GM12878 (cell line): Measurements from ENCODE around the gene MACROD2. TPM values are rescaled to one million over a fixed set of nuclear protein-coding genes. Genes with fewer than 3 reads are reported as not detected.

Experiments used
- ATAC-seq: fragments of 200-7000 bp; cut with Tn5 transposase; 3 replicates; pipeline ENCODE4 v1.9.1; 2020; ENCODE audit warnings: mild to moderate bottlenecking, moderate library complexity
- BruUV-seq: library from RNA; stranded (reverse); fragments of 400-500 nt; replicated peaks from 2 replicates; lab custom pipeline; 2021; lab: Mats Ljungman, UMichigan
- CTCF ChIA-PET: fragments of 300-600 bp; sonication (Branson Sonifier 250); formaldehyde crosslinking; extraction: SDS; loops from one replicate; lab custom pipeline; 2021; ENCODE audit warnings: inconsistent platforms; lab: Yijun Ruan, JAX
- POLR2A ChIA-PET: fragments of 350-600 bp; formaldehyde crosslinking; extraction: SDS; loops from one replicate; lab custom pipeline; 2021; ENCODE audit warnings: inconsistent platforms; lab: Charles Lee
- RAD21 ChIA-PET: fragments of 300-600 bp; sonication (Branson Sonifier 250); formaldehyde crosslinking; loops from one replicate; lab custom pipeline; 2023; ENCODE audit warnings: antibody characterized with exemption; ENCODE audit not compliant: unreplicated experiment; lab: Charles Lee
- SMC1A ChIA-PET: fragments of 300-600 bp; sonication (Branson Sonifier 250); formaldehyde crosslinking; loops from one replicate; lab custom pipeline; 2023; ENCODE audit not compliant: unreplicated experiment, uncharacterized antibody; lab: Charles Lee
- DNase-seq: peaks from one replicate; pipeline ENCODE4 v3.0.0-alpha.2; 2011; ENCODE audit warnings: low read depth, low spot score
- FAIRE-seq: peaks from 3 replicates; lab custom pipeline; 2011; peaks lifted over from hg19 to GRCh38; lab: Jason Lieb, UNC
- H2AFZ ChIP-seq: 2 replicates; pipeline ENCODE4 v1.6.0; 2011; ENCODE audit warnings: low read depth, low read length, control low read depth; ENCODE audit not compliant: control insufficient read depth
- H3K27ac ChIP-seq: 2 replicates; pipeline ENCODE4 v1.5.1; 2011; ENCODE audit warnings: control low read depth; ENCODE audit not compliant: control insufficient read depth, insufficient read depth
- H3K27me3 ChIP-seq, 2 experiments: replicated peaks in 1 of 2; 2 replicates each; pipeline versions ENCODE4 v1.6.0 to v1.6.1; 2011; ENCODE audit warnings: low read length in 1 of 2; ENCODE audit not compliant: control insufficient read depth in 2 of 2, insufficient read depth in 2 of 2
- H3K36me3 ChIP-seq, 2 experiments: 2 replicates each; pipeline ENCODE4 v1.5.1; 2011; ENCODE audit warnings: low read length in 1 of 2; ENCODE audit not compliant: control insufficient read depth in 2 of 2, insufficient read depth in 2 of 2
- H3K4me1 ChIP-seq: 2 replicates; pipeline ENCODE4 v1.6.1; 2011; ENCODE audit warnings: mild to moderate bottlenecking, low read length, moderate library complexity, mixed read lengths; ENCODE audit not compliant: control insufficient read depth, insufficient read depth
- H3K4me2 ChIP-seq: 2 replicates; pipeline ENCODE4 v1.6.0; 2011; ENCODE audit warnings: control low read depth; ENCODE audit not compliant: control insufficient read depth, insufficient read depth
- H3K4me3 ChIP-seq: fragments of 200-600 bp; sonication (generic); 2 replicates; pipeline ENCODE4 v1.5.1; 2016
- H3K79me2 ChIP-seq: 2 replicates; pipeline ENCODE4 v1.6.0; 2011; ENCODE audit warnings: low read length; ENCODE audit not compliant: control insufficient read depth, insufficient read depth
- H3K9ac ChIP-seq: 2 replicates; pipeline ENCODE4 v1.8.0; 2011; ENCODE audit warnings: low read length, control low read depth, mixed read lengths; ENCODE audit not compliant: control insufficient read depth, insufficient read depth
- H3K9me3 ChIP-seq: replicated peaks from 3 replicates; pipeline ENCODE4 v1.5.1; 2011; ENCODE audit warnings: mild to moderate bottlenecking, low read length; ENCODE audit not compliant: control insufficient read depth, insufficient read depth
- H4K20me1 ChIP-seq: 2 replicates; pipeline ENCODE4 v1.6.0; 2011; ENCODE audit not compliant: control insufficient read depth, insufficient read depth
- ATF7 ChIP-seq: fragments of 450-650 bp; IDR thresholded peaks from 2 replicates; pipeline ENCODE4 v1.6.1; 2016; ENCODE audit warnings: low read depth, mild to moderate bottlenecking
- CEBPB ChIP-seq, 2 experiments: fragments of 150-350 bp in 1 of 2; IDR thresholded peaks; 2 replicates each; pipeline ENCODE4 v1.6.1; 2012 to 2014; ENCODE audit warnings: low read depth in 2 of 2, low read length in 2 of 2, borderline replicate concordance in 1 of 2, inconsistent platforms in 1 of 2
- CHD2 ChIP-seq: IDR thresholded peaks from 2 replicates; pipeline ENCODE4 v1.6.1; 2011; ENCODE audit warnings: low read depth, low read length, improper control_type of control experiment, borderline replicate concordance
- NFIC ChIP-seq: IDR thresholded peaks from 2 replicates; pipeline ENCODE4 v1.6.1; 2012; ENCODE audit warnings: low read depth, mild to moderate bottlenecking, inconsistent platforms, low read length, moderate library complexity
- RELA ChIP-seq: fragments of 450-650 bp; IDR thresholded peaks from 2 replicates; pipeline ENCODE4 v1.8.0; 2014; ENCODE audit warnings: borderline replicate concordance; ENCODE audit not compliant: partially characterized antibody
- SREBF2 ChIP-seq: IDR thresholded peaks from 2 replicates; pipeline ENCODE4 v1.6.1; 2012; ENCODE audit warnings: mild to moderate bottlenecking, low read length
- WGBS: methylation state at CpG from one replicate; pipeline ENCODE4 v1.1.6; 2016; ENCODE audit warnings: low lambda C conversion rate; ENCODE audit not compliant: insufficient replicate concordance, insufficient coverage; ENCODE audit errors: missing lambda C conversion rate; 5-methylcytosine and 5-hydroxymethylcytosine counted together
- in situ Hi-C: fragments of 300-500 bp; cut with MboI; formaldehyde crosslinking; loops from 9 replicates; pipeline ENCODE4 v1.14.3; 2018; ENCODE audit warnings: mixed read lengths
- intact Hi-C: fragments of 100-400 bp; cut with micrococcal nuclease; formaldehyde crosslinking; loops from one replicate; pipeline ENCODE4 v1.14.2; 2022; ENCODE audit not compliant: unreplicated experiment
- polyA plus RNA-seq, 11 experiments: library from polyadenylated mRNA; depleted of rRNA in 4 of 11; unstranded in 6 of 11; stranded (reverse) in 5 of 11; fragments of >200 nt; fragmentation: Nextera tagmentation in 4 of 11; fragmentation: Illumina TruSeq in 1 of 11; extraction: Ambion mirVana in 4 of 11; extraction: Trizol in 1 of 11; gene quantifications; 1 replicate in 1 of 11; 2 replicates in 10 of 11; pipeline versions ENCODE4 v1.2.1 to v1.2.3, GENCODE V29; 2011 to 2016; ENCODE audit warnings: inconsistent platforms in 2 of 11, missing spikeins in 2 of 11, low read depth in 1 of 11
- total RNA-seq, 4 experiments: library from RNA; depleted of rRNA in 3 of 4; stranded (reverse); fragments of >200 nt in 3 of 4; fragmentation: Illumina TruSeq in 1 of 4; extraction: Trizol in 1 of 4; gene quantifications; 2 replicates each; pipeline versions ENCODE4 v1.2.1 to v1.2.3, GENCODE V29; 2013 to 2021
- TF ChIP-seq, protein P1 (sequence below): fragments of 450-650 bp; formaldehyde crosslinking; IDR thresholded peaks from 2 replicates; pipeline ENCODE4 v1.5.0; 2022; ENCODE audit warnings: mild to moderate bottlenecking, missing genetic modification characterization

The MACROD2 gene
- total and polyA plus RNA-seq, 10 of the 15 experiments (the other 5 are each of a cell fraction or from before 2014, with no cell fraction given): 1.1 to 21.5 (median 2.2) TPM

DNA sequence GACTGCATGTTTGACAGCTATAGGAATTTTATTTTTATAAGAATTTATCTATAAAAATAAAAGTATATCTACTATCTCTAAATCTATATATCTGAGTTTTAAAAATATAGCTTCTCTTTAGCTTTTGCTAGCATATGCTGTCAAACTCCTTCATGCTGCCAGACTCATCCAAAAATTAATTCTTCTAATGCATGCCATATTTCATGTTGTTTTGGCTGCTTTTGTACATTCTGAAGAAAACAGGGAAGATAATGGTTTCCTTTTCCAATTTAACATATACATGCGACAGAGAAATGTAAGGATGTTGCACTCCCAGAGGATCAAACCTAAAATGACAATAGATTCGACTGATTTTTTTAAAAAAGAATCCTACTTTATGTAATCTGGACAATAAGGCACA is 919.3 kb downstream of the MACROD2 start:
- H3K27me3 ChIP-seq: no peaks in the 10 kb centered on the region
- H3K9me3 ChIP-seq: no peaks in the 10 kb centered on the region; the same call in 2 of the 3 replicates
- no peaks in the 10 kb centered on the region for H3K36me3 ChIP-seq
- CTCF ChIA-PET: interaction anchor here (1.8 kb wide), 1 partner anchor 13 kb away, joined by 4 read pairs; no protein-coding TSS in a partner anchor
- no peak overlapping the region for H3K9ac ChIP-seq
- H3K4me1 ChIP-seq: no peaks in the 10 kb centered on the region
- H3K4me2 ChIP-seq: no peak overlapping the region
- no peak overlapping the region for H3K4me3 ChIP-seq
- SMC1A ChIA-PET: interaction anchor here (1.0 to 1.3 kb wide), 4 partner anchors 9 to 76 kb away, joined by 3 to 4 read pairs (median 3); no protein-coding TSS in a partner anchor
- POLR2A ChIA-PET: no interaction called here
- WGBS: 17% methylated on average over 2 of the region's 2 CpGs
- intact Hi-C loops: no loop called here
- DNase-seq (no peak), FAIRE-seq (no peak), ATAC-seq (no peak)
- in situ Hi-C loops: no loop called here
- TF ChIP-seq CEBPB (IDR thresholded peaks at IDR 0.05; ENCODE audit: borderline replicate concordance in 1 of 2, low read depth in 2 of 2, low read length in 2 of 2) (no peak), ATF7 (no peak), NFIC (no peak), SREBF2 (no peak), CHD2 (no peak), RELA (no peak)
- TF ChIP-seq, protein P1, sequence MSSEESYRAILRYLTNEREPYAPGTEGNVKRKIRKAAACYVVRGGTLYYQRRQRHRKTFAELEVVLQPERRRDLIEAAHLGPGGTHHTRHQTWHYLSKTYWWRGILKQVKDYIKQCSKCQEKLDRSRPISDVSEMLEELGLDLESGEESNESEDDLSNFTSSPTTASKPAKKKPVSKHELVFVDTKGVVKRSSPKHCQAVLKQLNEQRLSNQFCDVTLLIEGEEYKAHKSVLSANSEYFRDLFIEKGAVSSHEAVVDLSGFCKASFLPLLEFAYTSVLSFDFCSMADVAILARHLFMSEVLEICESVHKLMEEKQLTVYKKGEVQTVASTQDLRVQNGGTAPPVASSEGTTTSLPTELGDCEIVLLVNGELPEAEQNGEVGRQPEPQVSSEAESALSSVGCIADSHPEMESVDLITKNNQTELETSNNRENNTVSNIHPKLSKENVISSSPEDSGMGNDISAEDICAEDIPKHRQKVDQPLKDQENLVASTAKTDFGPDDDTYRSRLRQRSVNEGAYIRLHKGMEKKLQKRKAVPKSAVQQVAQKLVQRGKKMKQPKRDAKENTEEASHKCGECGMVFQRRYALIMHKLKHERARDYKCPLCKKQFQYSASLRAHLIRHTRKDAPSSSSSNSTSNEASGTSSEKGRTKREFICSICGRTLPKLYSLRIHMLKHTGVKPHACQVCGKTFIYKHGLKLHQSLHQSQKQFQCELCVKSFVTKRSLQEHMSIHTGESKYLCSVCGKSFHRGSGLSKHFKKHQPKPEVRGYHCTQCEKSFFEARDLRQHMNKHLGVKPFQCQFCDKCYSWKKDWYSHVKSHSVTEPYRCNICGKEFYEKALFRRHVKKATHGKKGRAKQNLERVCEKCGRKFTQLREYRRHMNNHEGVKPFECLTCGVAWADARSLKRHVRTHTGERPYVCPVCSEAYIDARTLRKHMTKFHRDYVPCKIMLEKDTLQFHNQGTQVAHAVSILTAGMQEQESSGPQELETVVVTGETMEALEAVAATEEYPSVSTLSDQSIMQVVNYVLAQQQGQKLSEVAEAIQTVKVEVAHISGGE (CRISPR knock-in tag): no peak
- no peaks in the 10 kb centered on the region for H3K79me2 ChIP-seq
- no TSS peak for BruUV-seq
- no peak overlapping the region for H3K27ac ChIP-seq
- RAD21 ChIA-PET: interaction anchor here (0.6 kb wide), 1 partner anchor 26 kb away, joined by 5 read pairs; no protein-coding TSS in a partner anchor
- H4K20me1 ChIP-seq: no peaks in the 10 kb centered on the region
- no peak overlapping the region for H2AFZ ChIP-seq
